ENCODE results near the gene SASS6.

GRCh38 chr1:100061681-100062080 lies 71.0 kb downstream of the SASS6 start:
- TF ChIP-seq CTCF (IDR thresholded peaks at IDR 0.05) (no peak), POLR2A (IDR thresholded peaks at IDR 0.05) (no peak), EP300 (IDR thresholded peaks at IDR 0.05) (no peak)
